ENCODE measurements around the gene RUNDC3A.

DNA sequence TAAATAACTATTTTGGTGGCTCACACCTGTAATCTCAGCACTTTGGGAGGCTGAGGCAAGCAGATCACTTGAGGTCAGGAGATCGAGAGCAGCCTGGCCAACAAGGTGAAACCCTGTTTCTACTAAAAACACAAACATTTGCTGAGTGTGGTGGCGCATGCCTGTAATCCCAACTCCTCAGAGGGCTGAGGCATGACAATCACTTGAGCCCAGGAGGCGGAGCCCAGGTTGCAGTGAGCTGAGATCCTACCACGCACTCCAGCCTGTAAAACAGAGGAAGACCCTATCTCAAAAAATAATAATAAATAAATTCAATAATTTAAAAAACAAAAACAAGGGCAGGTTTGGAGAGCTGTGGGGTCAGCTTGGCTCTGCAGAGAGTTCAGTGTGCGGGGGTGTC, 34.8 kb upstream of the RUNDC3A start:
- TF ChIP-seq EZH2 (IDR thresholded peaks at IDR 0.05; ENCODE audit: borderline replicate concordance, low read length): no peak
- no peak for TF ChIP-seq CTCF (conservative IDR thresholded peaks at IDR 0.05 in 1 of 2, IDR thresholded peaks at IDR 0.05 in 1 of 2; ENCODE audit: extremely low read depth in 1 of 2, insufficient read depth in 1 of 2, low read depth in 1 of 2, low read length in 2 of 2)
